GM12878 (cell line): Measurements from ENCODE around the gene CTNNBIP1.

ENCODE experiments used
- NFXL1 ChIP-seq: fragments of 450-650 bp; IDR thresholded peaks from 2 replicates; pipeline ENCODE4 v1.6.1; 2017; ENCODE audit warnings: antibody characterized with exemption, mild to moderate bottlenecking, borderline replicate concordance
- TF ChIP-seq, protein P1 (sequence below), 3 experiments: IDR thresholded peaks in 2 of 3; conservative IDR thresholded peaks in 1 of 3; 2 replicates each; pipeline ENCODE4 v1.5.1; 2011; ENCODE audit warnings: low read depth in 3 of 3, low read length in 3 of 3, mild to moderate bottlenecking in 3 of 3, control low read depth in 2 of 3, moderate library complexity in 2 of 3, inconsistent platforms in 1 of 3, mixed read lengths in 1 of 3; ENCODE audit not compliant: control insufficient read depth in 2 of 3, insufficient read depth in 1 of 3; ENCODE audit errors: extremely low read depth in 1 of 3

GRCh38 chr1:9907441-9907840 lies 2.6 kb downstream of the CTNNBIP1 start:
- TF ChIP-seq, protein P1, sequence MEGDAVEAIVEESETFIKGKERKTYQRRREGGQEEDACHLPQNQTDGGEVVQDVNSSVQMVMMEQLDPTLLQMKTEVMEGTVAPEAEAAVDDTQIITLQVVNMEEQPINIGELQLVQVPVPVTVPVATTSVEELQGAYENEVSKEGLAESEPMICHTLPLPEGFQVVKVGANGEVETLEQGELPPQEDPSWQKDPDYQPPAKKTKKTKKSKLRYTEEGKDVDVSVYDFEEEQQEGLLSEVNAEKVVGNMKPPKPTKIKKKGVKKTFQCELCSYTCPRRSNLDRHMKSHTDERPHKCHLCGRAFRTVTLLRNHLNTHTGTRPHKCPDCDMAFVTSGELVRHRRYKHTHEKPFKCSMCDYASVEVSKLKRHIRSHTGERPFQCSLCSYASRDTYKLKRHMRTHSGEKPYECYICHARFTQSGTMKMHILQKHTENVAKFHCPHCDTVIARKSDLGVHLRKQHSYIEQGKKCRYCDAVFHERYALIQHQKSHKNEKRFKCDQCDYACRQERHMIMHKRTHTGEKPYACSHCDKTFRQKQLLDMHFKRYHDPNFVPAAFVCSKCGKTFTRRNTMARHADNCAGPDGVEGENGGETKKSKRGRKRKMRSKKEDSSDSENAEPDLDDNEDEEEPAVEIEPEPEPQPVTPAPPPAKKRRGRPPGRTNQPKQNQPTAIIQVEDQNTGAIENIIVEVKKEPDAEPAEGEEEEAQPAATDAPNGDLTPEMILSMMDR (IDR thresholded peaks at IDR 0.05 in 2 of 3, conservative IDR thresholded peaks at IDR 0.05 in 1 of 3; ENCODE audit: control insufficient read depth in 2 of 3, extremely low read depth in 1 of 3, insufficient read depth in 1 of 3, low read depth in 3 of 3, low read length in 3 of 3): no peak
- no peak for TF ChIP-seq NFXL1
